ENCODE measurements around the gene POU2F3. TPM values are rescaled to one million over a fixed set of nuclear protein-coding genes. Genes with fewer than 3 reads are reported as not detected.
A peak's percentile ranks its signal among the peaks of the same experiment; 100 is the strongest.

Gene POU2F3
- total RNA-seq, 1 donor from 2014 or later = 4.6 TPM

DNA sequence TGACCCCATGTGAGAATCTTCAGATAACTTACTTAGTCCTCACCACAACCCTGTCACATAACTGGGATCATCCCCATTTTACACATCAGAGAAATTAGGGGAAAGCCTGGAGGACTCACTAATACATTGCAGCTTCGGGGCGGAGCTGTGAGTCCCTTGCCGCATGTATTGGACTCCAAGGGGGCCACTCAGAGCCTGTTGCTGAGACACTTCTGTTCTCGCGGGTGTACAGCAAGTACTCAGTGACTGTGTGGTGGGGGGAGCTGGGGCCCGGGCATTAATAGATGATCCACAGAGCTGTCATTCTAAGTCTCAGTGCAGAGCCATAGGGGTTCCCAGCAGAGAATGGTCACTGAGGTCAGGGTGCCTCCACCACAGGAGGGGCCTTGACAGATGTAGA, 15.6 kb upstream of the POU2F3 start:
- ATAC-seq (no peak), DNase-seq (no peak)
- Histone ChIP-seq H3K36me3 (no peaks in the 10 kb centered on the region), H3K4me3 (no peak overlapping the region), H3K27me3 (ENCODE audit: low read depth) (no peaks in the 10 kb centered on the region), H3K27ac (no peak overlapping the region), H3K4me1 (peaks cover 18% of the 10 kb centered on the region), H3K9me3 (no peaks in the 10 kb centered on the region)
- TF ChIP-seq, protein P1, sequence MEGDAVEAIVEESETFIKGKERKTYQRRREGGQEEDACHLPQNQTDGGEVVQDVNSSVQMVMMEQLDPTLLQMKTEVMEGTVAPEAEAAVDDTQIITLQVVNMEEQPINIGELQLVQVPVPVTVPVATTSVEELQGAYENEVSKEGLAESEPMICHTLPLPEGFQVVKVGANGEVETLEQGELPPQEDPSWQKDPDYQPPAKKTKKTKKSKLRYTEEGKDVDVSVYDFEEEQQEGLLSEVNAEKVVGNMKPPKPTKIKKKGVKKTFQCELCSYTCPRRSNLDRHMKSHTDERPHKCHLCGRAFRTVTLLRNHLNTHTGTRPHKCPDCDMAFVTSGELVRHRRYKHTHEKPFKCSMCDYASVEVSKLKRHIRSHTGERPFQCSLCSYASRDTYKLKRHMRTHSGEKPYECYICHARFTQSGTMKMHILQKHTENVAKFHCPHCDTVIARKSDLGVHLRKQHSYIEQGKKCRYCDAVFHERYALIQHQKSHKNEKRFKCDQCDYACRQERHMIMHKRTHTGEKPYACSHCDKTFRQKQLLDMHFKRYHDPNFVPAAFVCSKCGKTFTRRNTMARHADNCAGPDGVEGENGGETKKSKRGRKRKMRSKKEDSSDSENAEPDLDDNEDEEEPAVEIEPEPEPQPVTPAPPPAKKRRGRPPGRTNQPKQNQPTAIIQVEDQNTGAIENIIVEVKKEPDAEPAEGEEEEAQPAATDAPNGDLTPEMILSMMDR (IDR thresholded peaks at IDR 0.05) = no peak
- intact Hi-C loops (cut with DNase I) = loop anchor here (10.0 kb wide), 1 partner anchor 50 kb away; no protein-coding TSS in a partner anchor

- peaks cover 18% of the 10 kb centered on the region for H3K4me1 ChIP-seq
- no peaks in the 10 kb centered on the region for H3K9me3 ChIP-seq
- TF ChIP-seq, protein P1 (IDR thresholded peaks at IDR 0.05) = no peak
- peak overlapping the region; percentile 24 for H3K27ac ChIP-seq
- ATAC-seq (peak; percentile 38 to 42), DNase-seq (no peak)
- no peak overlapping the region for H3K4me3 ChIP-seq
- intact Hi-C loops (cut with DNase I) = loop anchor here (10.0 kb wide), 1 partner anchor 50 kb away; no protein-coding TSS in a partner anchor
- H3K36me3 ChIP-seq = no peaks in the 10 kb centered on the region
- no peaks in the 10 kb centered on the region for H3K27me3 ChIP-seq (ENCODE audit: low read depth)
Measured at GRCh38 chr11:120224972-120225909, 14.7 kb upstream of the POU2F3 start.

GRCh38 chr11:120226242-120226641, 13.7 kb upstream of the POU2F3 start:
- Histone ChIP-seq H3K4me3 (no peak overlapping the region), H3K36me3 (no peaks in the 10 kb centered on the region), H3K4me1 (peaks cover 18% of the 10 kb centered on the region), H3K27me3 (ENCODE audit: low read depth) (no peaks in the 10 kb centered on the region), H3K9me3 (no peaks in the 10 kb centered on the region), H3K27ac (no peak overlapping the region)
- TF ChIP-seq, protein P1 (IDR thresholded peaks at IDR 0.05) = no peak
- intact Hi-C loops (cut with DNase I) = loop anchor here (10.0 kb wide), 1 partner anchor 51 kb away; no protein-coding TSS in a partner anchor
- ATAC-seq (no peak), DNase-seq (no peak)

- Histone ChIP-seq H3K36me3 (no peaks in the 10 kb centered on the region), H3K4me1 (peaks cover 18% of the 10 kb centered on the region), H3K9me3 (no peaks in the 10 kb centered on the region), H3K27ac (no peak overlapping the region), H3K4me3 (no peak overlapping the region), H3K27me3 (ENCODE audit: low read depth) (no peaks in the 10 kb centered on the region)
- ATAC-seq = no peak
- intact Hi-C loops (cut with DNase I) = loop anchor here (10.0 kb wide), 1 partner anchor 52 kb away; no protein-coding TSS in a partner anchor
- no peak for DNase-seq
- TF ChIP-seq, protein P1 (IDR thresholded peaks at IDR 0.05) = no peak
Measured at GRCh38 chr11:120226714-120227113, 13.2 kb upstream of the POU2F3 start.

GRCh38 chr11:120227228-120227852, 12.6 kb upstream of the POU2F3 start:
- Histone ChIP-seq H3K9me3 (no peaks in the 10 kb centered on the region), H3K27me3 (ENCODE audit: low read depth) (no peaks in the 10 kb centered on the region), H3K27ac (no peak overlapping the region), H3K4me3 (no peak overlapping the region), H3K4me1 (peaks cover 18% of the 10 kb centered on the region), H3K36me3 (no peaks in the 10 kb centered on the region)
- DNase-seq = no peak
- intact Hi-C loops (cut with DNase I) = loop anchor here (10.0 kb wide), 1 partner anchor 53 kb away; no protein-coding TSS in a partner anchor
- ATAC-seq = no peak
- TF ChIP-seq, protein P1 (IDR thresholded peaks at IDR 0.05) = no peak
